G401.6 (cell line): Measurements from ENCODE around the gene UBAP1L.
"Not testable (repeated sequence)": the region's sequence is repeated elsewhere in the genome, so short reads cannot be mapped to it uniquely, and the experiment has no call there.

ENCODE experiments used
- FAIRE-seq: peaks from 2 replicates; lab custom pipeline; 2012; peaks lifted over from hg19 to GRCh38; lab: Jason Lieb, UNC

The UBAP1L gene

GRCh38 chr15:65066001-65066634 lies 48.9 kb downstream of the UBAP1L start:
- FAIRE-seq, result no peak

DNA sequence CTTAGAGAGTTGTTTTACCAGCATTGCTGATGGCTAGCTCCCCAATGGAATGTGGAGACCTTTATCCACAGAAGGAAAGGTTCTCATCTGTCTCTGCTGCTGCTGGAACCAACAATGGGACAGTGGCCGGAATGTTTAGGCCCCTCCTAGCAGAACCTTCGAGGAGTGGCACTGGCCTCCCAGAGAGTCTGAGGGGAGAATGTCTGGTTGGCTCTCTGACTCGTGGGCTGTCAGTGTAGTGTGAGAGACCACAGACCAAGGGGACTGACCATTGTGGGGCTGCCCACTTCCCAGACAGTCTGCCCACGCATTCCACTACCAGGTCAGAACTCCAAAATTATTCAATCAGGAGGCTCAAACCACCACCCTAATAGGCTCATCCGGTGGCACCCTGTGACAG lies 52.3 kb downstream of the UBAP1L start:
- no peak for FAIRE-seq

GRCh38 chr15:65062061-65062460 lies 52.9 kb downstream of the UBAP1L start:
- FAIRE-seq, result no peak

GRCh38 chr15:65060641-65061397 lies 54.2 kb downstream of the UBAP1L start:
- no peak for FAIRE-seq

GRCh38 chr15:65059931-65060596 lies 54.9 kb downstream of the UBAP1L start:
- FAIRE-seq, result no peak

- FAIRE-seq, result no peak
These were observed 55.6 kb downstream of the UBAP1L start for GRCh38 chr15:65059369-65059750.

GRCh38 chr15:65058394-65059368 lies 56.3 kb downstream of the UBAP1L start:
- FAIRE-seq, result no peak

GRCh38 chr15:65057549-65057940 lies 57.5 kb downstream of the UBAP1L start:
- no peak for FAIRE-seq

DNA sequence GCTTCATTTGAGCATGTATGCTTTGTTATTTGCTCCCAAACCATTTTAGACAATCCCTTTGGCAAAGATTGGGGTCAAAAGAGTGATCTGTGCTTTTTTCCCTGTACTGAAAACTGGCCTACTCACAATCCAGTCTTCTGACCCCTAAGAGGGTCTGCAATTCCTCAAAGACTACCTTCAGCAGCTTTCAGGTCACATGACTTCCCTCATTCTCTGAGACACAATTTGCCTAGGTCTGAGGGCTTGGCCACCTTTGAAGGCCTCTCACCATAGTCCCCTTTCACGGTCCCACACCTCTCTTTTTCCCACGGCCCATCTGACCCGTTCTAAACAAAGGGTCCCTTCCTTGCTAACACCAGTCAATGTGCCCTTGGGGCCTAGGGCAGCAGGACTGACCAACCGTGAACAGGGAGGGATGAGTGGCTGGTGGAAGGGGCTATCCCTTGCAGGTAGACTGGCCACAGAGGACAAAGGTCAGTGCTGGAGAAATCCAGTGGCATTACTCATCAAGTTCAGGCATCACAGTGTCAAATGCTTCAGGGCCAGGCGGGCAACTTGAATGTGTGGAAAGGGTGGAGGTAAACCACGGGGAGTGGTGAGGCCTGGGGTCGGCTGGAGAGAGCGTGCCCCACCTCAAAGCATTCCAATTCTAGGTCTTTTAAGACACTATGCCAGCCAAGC lies 58.0 kb downstream of the UBAP1L start:
- no peak for FAIRE-seq

DNA sequence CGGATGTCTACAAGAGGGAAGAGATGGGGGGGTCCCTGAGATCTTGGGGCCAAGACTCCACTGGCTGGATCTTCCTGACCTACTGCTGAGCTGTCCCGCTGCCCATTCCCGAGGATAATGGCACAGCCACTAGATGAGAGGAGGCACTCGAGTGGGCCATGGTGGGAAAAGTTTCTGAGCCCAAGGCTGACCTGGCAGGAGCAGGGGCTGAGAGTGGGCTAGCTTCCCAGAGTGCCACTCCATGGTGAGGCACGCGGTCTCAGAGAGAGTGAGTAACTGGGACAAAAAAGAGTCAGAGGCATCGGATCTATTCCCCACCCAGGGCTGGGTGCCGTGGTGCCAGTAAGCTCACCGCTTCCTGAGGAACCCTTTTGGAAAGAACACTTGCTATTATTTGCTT lies 58.9 kb downstream of the UBAP1L start:
- FAIRE-seq, result no peak

GRCh38 chr15:65055201-65055870 lies 59.7 kb downstream of the UBAP1L start:
- FAIRE-seq, result no peak

DNA sequence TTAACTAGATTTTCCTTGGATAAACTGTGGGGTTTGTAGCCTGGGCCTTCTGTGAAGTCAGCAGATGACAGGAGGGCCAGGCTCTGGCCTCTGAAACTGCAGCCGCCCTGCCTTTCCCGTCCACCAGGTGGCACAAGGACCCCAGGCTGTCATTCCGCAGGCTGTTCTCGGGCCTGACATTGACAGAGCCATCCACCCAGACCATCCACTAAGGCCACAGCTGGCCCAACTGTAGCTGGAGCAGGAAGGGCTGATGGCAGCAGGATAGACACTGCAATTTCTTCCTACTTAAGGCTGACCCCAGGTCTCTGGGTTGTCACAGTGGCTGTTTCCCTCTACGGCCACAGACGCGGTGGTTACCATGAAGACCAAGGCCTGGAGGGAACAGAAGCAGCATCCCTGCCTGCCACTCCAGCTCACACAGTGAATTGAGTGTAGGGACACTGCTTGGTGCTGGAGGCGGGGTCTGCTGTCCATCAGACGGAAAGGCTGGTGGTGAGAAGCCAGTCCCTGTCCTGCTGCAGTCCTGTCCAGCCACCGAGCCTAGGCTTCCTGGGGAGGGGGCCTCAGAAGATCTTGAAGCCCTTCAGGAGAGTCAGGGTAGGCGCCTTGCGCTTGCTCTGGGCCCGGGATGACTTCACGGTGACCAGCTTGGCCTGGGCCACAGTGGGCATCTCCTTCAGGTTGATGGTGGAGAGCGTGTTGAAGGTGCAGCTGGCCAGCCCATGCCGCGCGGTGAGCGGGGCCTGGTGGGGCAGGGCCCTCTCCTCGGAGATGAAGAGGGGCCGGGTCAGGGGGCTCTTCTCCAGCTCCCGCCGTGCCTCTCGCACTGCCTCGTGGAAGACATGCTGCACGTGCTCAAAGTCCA lies 60.4 kb downstream of the UBAP1L start:
- FAIRE-seq, result peak; percentile 63

GRCh38 chr15:65052956-65053355 lies 62.0 kb downstream of the UBAP1L start:
- FAIRE-seq, result no peak

GRCh38 chr15:65051266-65051665 lies 63.7 kb downstream of the UBAP1L start:
- FAIRE-seq, result no peak

DNA sequence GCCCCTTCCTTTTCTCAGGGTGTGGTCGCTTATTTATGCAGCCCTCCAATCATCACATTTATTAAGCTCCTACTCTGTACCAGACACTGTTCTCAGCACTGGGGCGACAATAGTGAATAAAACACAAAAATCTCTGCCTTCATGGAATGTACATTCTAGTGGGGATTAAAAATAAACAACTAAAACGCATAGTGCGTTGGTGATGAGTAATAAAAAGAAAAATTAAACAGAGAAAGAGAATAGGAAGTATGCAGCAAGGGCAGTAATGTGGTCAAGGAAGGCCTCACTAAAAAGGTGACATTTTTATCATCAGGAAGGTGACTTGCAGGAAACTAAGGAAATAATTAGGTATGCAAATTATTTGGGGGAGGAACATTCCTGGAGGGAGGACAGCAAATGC lies 64.7 kb downstream of the UBAP1L start:
- FAIRE-seq, result no peak

DNA sequence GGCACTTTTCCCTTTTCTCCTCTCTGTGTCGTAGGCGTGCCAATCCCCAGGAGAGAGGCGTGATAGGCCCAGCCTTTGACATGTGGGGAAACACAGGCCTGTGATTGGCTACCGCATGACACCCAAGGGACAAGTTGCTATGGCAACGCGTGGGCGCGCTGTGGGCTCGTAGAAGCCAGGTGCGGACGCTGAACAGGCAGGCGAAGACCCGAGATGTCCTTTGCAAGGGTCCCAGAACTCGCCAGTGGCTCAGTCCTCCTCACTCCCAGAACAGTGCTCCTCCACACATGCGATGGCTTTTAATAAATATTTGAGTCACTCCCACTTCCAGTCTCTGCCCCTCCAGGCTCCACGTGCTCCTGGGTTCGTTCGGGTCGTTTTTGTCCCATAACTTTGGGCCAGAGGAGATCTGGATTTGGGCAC lies 65.6 kb downstream of the UBAP1L start:
- no peak for FAIRE-seq

DNA sequence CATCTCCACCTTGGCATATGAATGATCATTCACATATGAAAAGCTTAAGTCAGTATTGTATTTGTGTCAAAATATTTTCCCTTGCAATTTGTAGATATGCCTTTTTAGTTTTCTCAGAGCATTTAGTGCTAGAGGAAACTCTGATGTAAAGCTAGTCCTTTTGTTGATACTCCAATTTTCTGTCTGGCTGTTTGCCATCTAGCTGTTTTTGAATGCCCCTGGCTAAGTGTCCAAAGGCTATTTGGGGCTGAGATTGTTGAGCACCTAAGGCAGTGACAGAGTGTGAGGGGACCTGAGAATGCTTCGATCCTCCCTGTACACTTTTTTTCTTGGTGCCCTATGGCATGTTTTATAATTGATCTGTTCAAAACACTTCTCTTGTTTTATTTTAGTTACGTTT lies 66.8 kb downstream of the UBAP1L start:
- FAIRE-seq, result no peak

DNA sequence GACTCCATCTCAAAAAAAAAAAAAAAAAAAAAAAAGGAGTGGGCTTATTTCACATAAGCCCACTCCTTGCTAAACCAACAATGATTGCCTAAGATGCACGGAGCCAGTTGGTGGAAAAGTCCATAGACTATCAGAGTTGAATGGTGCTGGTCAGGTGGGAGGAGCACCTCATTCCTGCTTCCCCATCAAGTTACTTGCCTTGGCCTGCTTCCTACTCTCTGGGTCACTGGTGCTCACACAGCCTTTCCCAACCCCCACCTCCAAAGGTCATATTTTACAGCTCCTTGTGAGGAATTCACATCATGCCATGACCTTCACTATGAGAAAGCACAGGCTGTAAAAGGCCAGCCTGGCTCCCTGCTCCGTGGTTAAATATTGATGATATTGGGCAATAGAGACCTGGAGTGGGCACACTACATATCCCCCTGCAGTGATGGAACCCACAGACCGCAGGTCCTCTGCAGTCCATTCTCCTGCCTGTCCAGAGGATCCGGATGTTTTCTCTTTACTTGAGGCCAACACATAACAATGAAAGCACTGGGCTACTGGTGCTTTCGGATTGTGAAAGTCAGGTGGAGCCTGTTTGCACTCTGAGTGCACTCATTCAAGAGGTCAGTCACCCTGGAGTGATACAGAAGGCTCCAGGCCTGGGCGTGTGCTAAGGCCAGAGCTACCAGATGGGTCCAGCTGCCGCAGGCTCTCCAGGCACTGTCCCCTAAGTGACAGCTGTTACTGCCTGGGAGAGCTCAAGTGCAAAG lies 70.1 kb downstream of the UBAP1L start, which contains the start of gene SLC51B:
SLC51B (plus strand) TSS at position 664 of the 758 bp plus-strand sequence. CDS start 4,618 bp downstream, outside the sequence.
- no peak for FAIRE-seq

GRCh38 chr15:65044218-65044617 lies 70.8 kb downstream of the UBAP1L start:
- FAIRE-seq, result not testable (repeated sequence)
